HepG2 (cell line): ENCODE measurements around the gene MRPS17. TPM values are rescaled to one million over a fixed set of nuclear protein-coding genes. Genes with fewer than 3 reads are reported as not detected.

ENCODE experiments used
- ATAC-seq: fragments of 200-7000 bp; cut with Tn5 transposase; 3 replicates; pipeline ENCODE4 v1.9.1; 2020; ENCODE audit warnings: mild to moderate bottlenecking, moderate library complexity
- BruUV-seq: library from RNA; stranded (reverse); fragments of 400-500 nt; replicated peaks from 2 replicates; lab custom pipeline; 2021; lab: Mats Ljungman, UMichigan
- CTCF ChIA-PET: fragments of 300-600 bp; formaldehyde crosslinking; extraction: SDS; loops from one replicate; lab custom pipeline; 2021; ENCODE audit warnings: low total read pairs, inconsistent platforms, low intra/inter-chr PET ratio; lab: Yijun Ruan, JAX
- POLR2A ChIA-PET: fragments of 350-600 bp; sonication (Branson Sonifier 250); formaldehyde crosslinking; loops from one replicate; lab custom pipeline; 2020; ENCODE audit warnings: antibody characterized with exemption, inconsistent platforms; lab: Yijun Ruan, JAX
- DNase-seq: peaks from one replicate; pipeline ENCODE4 v3.0.0-alpha.2; 2015; ENCODE audit warnings: low spot score
- FAIRE-seq: peaks from 3 replicates; lab custom pipeline; 2011; peaks lifted over from hg19 to GRCh38; lab: Jason Lieb, UNC
- H2AFZ ChIP-seq: one replicate; pipeline ENCODE4 v1.6.1; 2011; ENCODE audit warnings: low read length, inconsistent platforms
- H3K27ac ChIP-seq: fragments of 300-600 bp; 3 replicates; pipeline ENCODE4 v1.8.0; 2011; ENCODE audit warnings: mixed run types, mild to moderate bottlenecking, mixed read lengths, low read length, inconsistent platforms; ENCODE audit not compliant: insufficient read depth; ENCODE audit errors: extremely low read length
- H3K27me3 ChIP-seq, 2 experiments: fragments of 200-600 bp in 1 of 2; 2 replicates in 1 of 2; 3 replicates in 1 of 2; pipeline versions ENCODE4 v1.6.0 to v1.8.0; 2011; ENCODE audit warnings: low read length in 2 of 2, mild to moderate bottlenecking in 2 of 2, moderate library complexity in 2 of 2, inconsistent platforms in 1 of 2; ENCODE audit not compliant: insufficient read depth in 2 of 2, control insufficient read depth in 1 of 2
- H3K36me3 ChIP-seq, 2 experiments: fragments of 200-600 bp in 1 of 2; replicated peaks in 1 of 2; 2 replicates in 1 of 2; 3 replicates in 1 of 2; pipeline versions ENCODE4 v1.5.1 to v1.8.0; 2011; ENCODE audit warnings: low read length in 2 of 2, inconsistent platforms in 1 of 2; ENCODE audit not compliant: insufficient read depth in 2 of 2, control insufficient read depth in 1 of 2
- H3K4me1 ChIP-seq: 2 replicates; pipeline ENCODE4 v1.5.1; 2012; ENCODE audit warnings: low read length, inconsistent platforms; ENCODE audit not compliant: insufficient read depth
- H3K4me2 ChIP-seq: 2 replicates; pipeline ENCODE4 v1.6.0; 2011; ENCODE audit warnings: low read depth, low read length, inconsistent platforms
- H3K4me3 ChIP-seq, 3 experiments: fragments of 200-600 bp in 1 of 3; sonication (generic), shearing (Covaris generic) in 1 of 3; replicated peaks in 1 of 3; 2 replicates each; pipeline ENCODE4 v1.5.1; 2011 to 2016; ENCODE audit warnings: low read length in 3 of 3, inconsistent platforms in 2 of 3, low read depth in 2 of 3, mild to moderate bottlenecking in 2 of 3, control low read depth in 1 of 3, mixed read lengths in 1 of 3; ENCODE audit not compliant: insufficient read depth in 1 of 3
- H3K79me2 ChIP-seq: one replicate; pipeline ENCODE4 v1.6.1; 2011; ENCODE audit warnings: low read length, inconsistent platforms; ENCODE audit not compliant: insufficient read depth
- H3K9ac ChIP-seq: 2 replicates; pipeline ENCODE4 v1.6.0; 2011; ENCODE audit warnings: mild to moderate bottlenecking, low read depth, low read length, inconsistent platforms; ENCODE audit not compliant: insufficient read depth
- H3K9me3 ChIP-seq: 2 replicates; pipeline ENCODE4 v1.5.1; 2012; ENCODE audit warnings: mild to moderate bottlenecking, low read length
- H4K20me1 ChIP-seq: 2 replicates; pipeline ENCODE4 v1.6.0; 2011; ENCODE audit warnings: inconsistent platforms, mild to moderate bottlenecking, low read length, moderate library complexity; ENCODE audit not compliant: insufficient read depth
- DDIT3 ChIP-seq: sonication (generic); formaldehyde crosslinking; IDR thresholded peaks from 2 replicates; pipeline ENCODE4 v1.4.0; 2020; ENCODE audit warnings: mild to moderate bottlenecking, missing genetic modification reagents
- DNMT1 ChIP-seq: sonication (generic); formaldehyde crosslinking; IDR thresholded peaks from 2 replicates; pipeline ENCODE4 v1.5.1; 2020; ENCODE audit warnings: mild to moderate bottlenecking, missing genetic modification reagents
- FOXK1 ChIP-seq: sonication (generic); formaldehyde crosslinking; IDR thresholded peaks from 2 replicates; pipeline ENCODE4 v1.4.0; 2020; ENCODE audit warnings: low read depth, missing genetic modification reagents, borderline replicate concordance
- FOXK2 ChIP-seq: fragments of 450-650 bp; IDR thresholded peaks from 2 replicates; pipeline ENCODE4 v1.6.1; 2016
- IRX3 ChIP-seq: sonication (generic); formaldehyde crosslinking; IDR thresholded peaks from 2 replicates; pipeline ENCODE4 v1.8.1; 2023; ENCODE audit warnings: mild to moderate bottlenecking, low read depth, missing genetic modification reagents, borderline replicate concordance
- NFE2 ChIP-seq: sonication (generic); formaldehyde crosslinking; IDR thresholded peaks from 2 replicates; pipeline ENCODE4 v1.4.0; 2020; ENCODE audit warnings: missing genetic modification reagents
- PRDM10 ChIP-seq: sonication (generic); formaldehyde crosslinking; IDR thresholded peaks from 2 replicates; pipeline ENCODE4 v1.4.0; 2020; ENCODE audit warnings: low read depth, missing genetic modification reagents
- RBFOX2 ChIP-seq: fragments of 200-400 bp; formaldehyde crosslinking; IDR thresholded peaks from 2 replicates; pipeline ENCODE4 v1.6.1; 2017; ENCODE audit warnings: low read depth, mild to moderate bottlenecking, low read length
- RERE ChIP-seq: IDR thresholded peaks from 2 replicates; pipeline ENCODE4 v1.6.1; 2016; ENCODE audit warnings: low read depth, missing genetic modification reagents, missing compliant biosample characterization
- SP4 ChIP-seq: sonication (generic); formaldehyde crosslinking; IDR thresholded peaks from 2 replicates; pipeline ENCODE4 v1.8.1; 2023; ENCODE audit warnings: mild to moderate bottlenecking, missing genetic modification reagents
- TFDP2 ChIP-seq: sonication (generic); formaldehyde crosslinking; IDR thresholded peaks from 2 replicates; pipeline ENCODE4 v1.4.0; 2020; ENCODE audit warnings: missing genetic modification reagents
- ZBTB7B ChIP-seq: sonication (generic); formaldehyde crosslinking; IDR thresholded peaks from 2 replicates; pipeline ENCODE4 v1.4.0; 2020; ENCODE audit warnings: missing genetic modification reagents
- ZKSCAN1 ChIP-seq: fragments of 150-350 bp; IDR thresholded peaks from 2 replicates; pipeline ENCODE4 v1.6.1; 2014; ENCODE audit warnings: low read length
- ZNF644 ChIP-seq: IDR thresholded peaks from 2 replicates; pipeline ENCODE4 v1.6.1; 2016; ENCODE audit warnings: low read depth
- WGBS: methylation state at CpG from one replicate; pipeline ENCODE4 v1.1.6; 2017; ENCODE audit warnings: low lambda C conversion rate; 5-methylcytosine and 5-hydroxymethylcytosine counted together
- in situ Hi-C: cut with HindIII; loops from 2 replicates; pipeline ENCODE4 v1.10.0; 2017; ENCODE audit warnings: low pct_unique_long_range_greater_than_20kb; ENCODE audit not compliant: extremely low pct_ligation_motif_present
- intact Hi-C: fragments of 100-400 bp; cut with micrococcal nuclease; formaldehyde crosslinking; loops from one replicate; pipeline ENCODE4 v1.10.0; 2022; ENCODE audit not compliant: unreplicated experiment
- polyA plus RNA-seq, 8 experiments: library from polyadenylated mRNA; depleted of rRNA in 3 of 8; stranded (reverse) in 7 of 8; unstranded in 1 of 8; fragments of >200 nt; fragmentation: Illumina TruSeq in 4 of 8; extraction: Trizol in 4 of 8; gene quantifications; 2 replicates each; pipeline versions ENCODE4 v1.2.1 to v1.2.3, GENCODE V29; 2011 to 2016; ENCODE audit warnings: low read depth in 4 of 8, missing spikeins in 1 of 8, mixed read lengths in 1 of 8; ENCODE audit not compliant: insufficient read depth in 1 of 8
- total RNA-seq, 5 experiments: library from RNA; depleted of rRNA; stranded (reverse); fragments of >200 nt; fragmentation: Illumina TruSeq; extraction: Trizol; gene quantifications; 2 replicates each; pipeline ENCODE4 v1.2.3, GENCODE V29; 2016; ENCODE audit warnings: low read depth in 1 of 5

MRPS17 gene
- total and polyA plus RNA-seq, 2 of the 13 experiments (the other 11 are each of a cell fraction or from before 2014, with no cell fraction given) = 14.9 to 31.3 TPM

GRCh38 chr7:55903985-55904759, 47.5 kb upstream of the MRPS17 start:
- Histone ChIP-seq H3K4me2 (no peak overlapping the region), H3K27me3 (no peaks in the 10 kb centered on the region), H3K9ac (no peak overlapping the region), H4K20me1 (no peaks in the 10 kb centered on the region), H3K79me2 (no peaks in the 10 kb centered on the region), H3K4me1 (no peaks in the 10 kb centered on the region), H3K4me3 (no peak overlapping the region), H3K36me3 (no peaks in the 10 kb centered on the region), H3K9me3 (no peaks in the 10 kb centered on the region), H3K27ac (no peak overlapping the region), H2AFZ (no peak overlapping the region)
- CTCF ChIA-PET = no interaction called here
- POLR2A ChIA-PET = no interaction called here
- BruUV-seq = no TSS peak
- FAIRE-seq = no peak
- ATAC-seq = no peak
- intact Hi-C loops (no loop called here), in situ Hi-C loops (no loop called here)
- DNase-seq = no peak
- WGBS = 97% methylated on average over 2 of the region's 8 CpGs
- TF ChIP-seq DNMT1 (CRISPR knock-in tag) (no peak), FOXK2 (no peak), ZNF644 (CRISPR knock-in tag) (no peak), PRDM10 (CRISPR knock-in tag) (no peak), RBFOX2 (no peak), IRX3 (no peak), ZBTB7B (CRISPR knock-in tag) (no peak), ZKSCAN1 (no peak), NFE2 (CRISPR knock-in tag) (no peak), SP4 (no peak), TFDP2 (CRISPR knock-in tag) (no peak), RERE (CRISPR knock-in tag) (no peak), DDIT3 (CRISPR knock-in tag) (no peak), FOXK1 (no peak)
